ENCODE data around the gene TMEM127.

The TMEM127 gene

GRCh38 chr2:96204836-96205624 lies 60.8 kb downstream of the TMEM127 start:
- no peak for DNase-seq

DNA sequence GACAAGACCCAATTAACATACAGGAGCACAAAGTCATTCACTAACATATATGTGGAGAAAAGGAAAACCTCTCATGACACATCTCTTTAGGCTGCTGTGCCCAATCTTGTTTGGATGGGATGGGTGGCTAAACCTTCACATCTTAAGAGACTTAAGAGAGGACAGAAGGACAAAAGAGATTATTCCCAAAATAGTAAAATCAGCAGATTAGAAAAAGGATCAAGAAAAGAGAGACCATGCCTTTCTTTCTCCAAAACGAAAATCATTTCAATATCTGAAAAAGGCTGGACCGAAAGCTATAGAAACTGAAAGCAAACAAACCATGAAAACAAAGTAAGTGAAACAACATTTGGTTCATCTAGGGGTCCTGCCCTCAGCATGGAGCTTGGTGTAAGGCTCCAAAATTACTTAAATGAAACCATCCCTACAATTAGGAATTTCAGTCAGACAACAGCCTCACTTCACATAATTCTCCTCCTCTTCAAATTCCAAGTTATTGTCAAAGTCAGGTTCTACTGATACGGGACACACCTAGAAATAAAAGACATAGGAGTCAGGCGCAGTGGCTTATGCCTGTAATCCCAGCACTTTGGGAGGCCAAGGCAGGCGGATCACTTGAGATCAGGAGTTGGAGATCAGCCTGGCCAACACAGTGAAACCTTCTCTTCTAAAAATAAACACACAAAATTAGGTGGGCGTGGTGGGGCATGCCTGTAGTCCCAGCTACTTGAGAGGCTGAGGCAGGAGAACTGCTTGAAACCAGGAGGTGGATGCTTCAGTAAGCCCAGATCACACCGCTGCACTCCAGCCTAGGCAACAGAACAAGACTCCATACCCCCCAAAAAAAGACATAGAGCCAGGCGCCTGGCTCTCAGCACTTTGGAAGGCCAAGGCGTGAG lies 62.4 kb downstream of the TMEM127 start:
- DNase-seq, result no peak

DNA sequence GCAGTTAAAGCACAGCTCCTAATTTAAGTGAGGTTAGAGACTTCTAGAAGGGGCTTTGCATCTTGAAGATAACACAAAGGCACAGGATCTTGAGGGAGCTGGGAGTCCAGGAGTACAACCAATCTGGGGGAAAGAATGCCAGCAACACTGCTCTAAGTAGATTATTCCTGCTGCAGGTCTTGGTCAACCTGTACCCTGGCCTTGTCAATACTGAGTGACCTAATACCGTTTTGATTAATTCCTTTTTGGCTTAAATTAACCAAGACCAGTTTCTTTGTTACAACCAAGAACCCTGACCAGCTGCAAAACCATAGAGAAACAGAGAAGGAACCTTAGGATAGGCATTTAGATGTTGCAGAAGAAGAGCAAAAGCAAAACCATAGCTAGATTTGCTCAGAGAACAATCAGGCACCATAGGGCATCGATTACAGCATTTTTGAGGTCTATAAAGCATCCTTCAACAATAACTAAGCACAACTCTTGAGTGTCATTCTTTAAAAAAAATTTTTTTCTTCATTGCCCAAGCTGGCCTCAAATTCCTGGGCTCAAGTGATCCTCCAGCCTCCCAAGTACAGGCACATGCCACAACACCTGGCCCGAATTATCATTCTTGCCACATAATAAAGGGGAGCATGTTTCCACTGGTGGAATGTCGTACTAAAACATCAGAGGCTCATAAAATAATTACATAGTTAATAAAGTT lies 63.5 kb downstream of the TMEM127 start:
- peak; percentile 55 for DNase-seq

DNA sequence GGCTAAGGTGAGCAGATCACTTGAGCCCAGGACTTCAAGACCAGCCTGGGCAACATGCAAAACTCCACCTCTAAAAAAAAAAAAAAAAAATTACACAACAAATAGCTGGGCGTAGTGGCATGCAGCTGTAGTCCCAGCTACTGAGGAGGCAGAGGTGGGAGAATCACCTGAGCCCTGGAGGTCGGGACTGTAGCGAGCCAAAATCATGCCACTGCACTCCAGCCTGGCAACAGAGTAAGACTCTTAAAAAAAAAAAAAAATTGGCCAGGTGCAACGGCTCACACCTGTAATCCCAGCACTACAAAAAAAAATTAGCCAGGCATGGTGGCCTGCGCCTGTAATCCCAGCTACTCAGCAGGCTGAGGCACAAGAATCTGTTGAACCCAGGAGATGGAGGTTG lies 64.5 kb downstream of the TMEM127 start:
- DNase-seq, result no peak

DNA sequence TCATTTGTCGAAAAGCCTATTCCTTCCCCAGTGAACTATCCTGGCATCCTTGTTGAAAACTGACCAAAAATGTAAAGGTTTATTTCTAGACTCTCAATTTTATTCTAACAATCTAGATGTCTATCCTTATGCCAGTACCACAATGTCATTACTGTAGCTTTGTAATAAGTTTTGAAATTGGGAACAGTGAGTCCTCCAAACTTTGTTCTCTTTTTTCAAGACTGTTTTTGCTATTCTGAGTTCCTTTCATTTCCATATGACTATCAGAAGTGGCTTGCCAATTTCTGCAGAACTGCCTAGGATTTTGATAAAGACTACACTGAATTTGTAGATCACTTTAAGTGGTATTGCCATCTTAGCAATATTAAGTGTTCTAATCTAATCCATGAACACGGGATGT lies 66.9 kb downstream of the TMEM127 start:
- no peak for DNase-seq

Data from fibroblast of skin of right quadriceps (primary cell).